H9 (cell line): ENCODE data around the gene SHC4. TPM values are rescaled to one million over a fixed set of nuclear protein-coding genes. Genes with fewer than 3 reads are reported as not detected.

Source experiments
- DNase-seq: peaks from one replicate; pipeline ENCODE4 v3.0.0-alpha.2; 2017
- H2AFZ ChIP-seq: one replicate; pipeline ENCODE4 v1.6.1; 2013; ENCODE audit warnings: mild to moderate bottlenecking, low read length, control low read depth, moderate library complexity
- H2AK5ac ChIP-seq: 2 replicates; pipeline ENCODE4 v1.6.1; 2013; ENCODE audit warnings: low read length, control low read depth, mixed read lengths; ENCODE audit not compliant: insufficient read length
- H2BK120ac ChIP-seq: one replicate; pipeline ENCODE4 v1.6.1; 2013; ENCODE audit warnings: low read depth, mild to moderate bottlenecking, low read length, control low read depth, inconsistent platforms; ENCODE audit not compliant: poor library complexity, severe bottlenecking
- H2BK12ac ChIP-seq: 2 replicates; pipeline ENCODE4 v1.6.1; 2013; ENCODE audit warnings: low read length, control low read depth, mixed read lengths, low read depth; ENCODE audit not compliant: insufficient read length
- H2BK15ac ChIP-seq: 2 replicates; pipeline ENCODE4 v1.6.1; 2013; ENCODE audit warnings: low read depth, low read length, control low read depth
- H2BK20ac ChIP-seq: one replicate; pipeline ENCODE4 v1.6.1; 2013; ENCODE audit warnings: low read depth, mild to moderate bottlenecking, low read length, control low read depth, inconsistent platforms; ENCODE audit not compliant: poor library complexity, severe bottlenecking
- H2BK5ac ChIP-seq: 2 replicates; pipeline ENCODE4 v1.6.1; 2013; ENCODE audit warnings: low read length, control low read depth, mixed read lengths; ENCODE audit not compliant: insufficient read length
- H3K14ac ChIP-seq: 2 replicates; pipeline ENCODE4 v1.6.1; 2013; ENCODE audit warnings: low read length, control low read depth; ENCODE audit not compliant: insufficient read depth
- H3K18ac ChIP-seq: 2 replicates; pipeline ENCODE4 v1.6.1; 2013; ENCODE audit warnings: low read depth, mild to moderate bottlenecking, mixed read lengths, low read length, control low read depth; ENCODE audit not compliant: insufficient read length
- H3K23ac ChIP-seq: 2 replicates; pipeline ENCODE4 v1.6.1; 2013; ENCODE audit warnings: low read length, control low read depth, mixed read lengths, low read depth; ENCODE audit not compliant: insufficient read length
- H3K23me2 ChIP-seq: 2 replicates; pipeline ENCODE4 v1.6.1; 2013; ENCODE audit warnings: low read depth, mild to moderate bottlenecking, mixed read lengths, low read length, control low read depth; ENCODE audit not compliant: insufficient read length, poor library complexity, severe bottlenecking
- H3K27ac ChIP-seq: 2 replicates; pipeline ENCODE4 v1.5.1; 2013; ENCODE audit warnings: low read length, control low read depth, mixed read lengths, low read depth; ENCODE audit not compliant: insufficient read length
- H3K27me3 ChIP-seq: 2 replicates; pipeline ENCODE4 v1.6.1; 2013; ENCODE audit warnings: low read length, control low read depth, inconsistent platforms; ENCODE audit not compliant: insufficient read depth
- H3K4ac ChIP-seq: 2 replicates; pipeline ENCODE4 v1.6.1; 2013; ENCODE audit warnings: low read depth, mild to moderate bottlenecking, control low read depth, inconsistent platforms, low read length, moderate library complexity
- H3K4me1 ChIP-seq: 2 replicates; pipeline ENCODE4 v1.6.1; 2013; ENCODE audit warnings: low read length, control low read depth, inconsistent platforms; ENCODE audit not compliant: insufficient read depth
- H3K4me2 ChIP-seq: 2 replicates; pipeline ENCODE4 v1.6.1; 2013; ENCODE audit warnings: low read length, control low read depth, mixed read lengths; ENCODE audit not compliant: insufficient read length, insufficient read depth
- H3K56ac ChIP-seq: 2 replicates; pipeline ENCODE4 v1.6.1; 2013; ENCODE audit warnings: low read depth, mild to moderate bottlenecking, mixed read lengths, low read length, control low read depth; ENCODE audit not compliant: insufficient read length
- H3K79me1 ChIP-seq: 2 replicates; pipeline ENCODE4 v1.6.1; 2013; ENCODE audit warnings: low read depth, mild to moderate bottlenecking, moderate library complexity, low read length, control low read depth, inconsistent platforms; ENCODE audit not compliant: insufficient read depth, poor library complexity, severe bottlenecking
- H3K79me2 ChIP-seq: 2 replicates; pipeline ENCODE4 v1.6.1; 2013; ENCODE audit warnings: low read length, control low read depth, inconsistent platforms; ENCODE audit not compliant: insufficient read depth
- H3K9ac ChIP-seq: 2 replicates; pipeline ENCODE4 v1.6.1; 2013; ENCODE audit warnings: low read length, control low read depth, mixed read lengths; ENCODE audit not compliant: insufficient read length; ENCODE audit errors: extremely low read depth
- H3K9me3 ChIP-seq: one replicate; pipeline ENCODE4 v1.6.1; 2013; ENCODE audit warnings: low read depth, low read length, inconsistent platforms; ENCODE audit not compliant: control insufficient read depth
- H3T11ph ChIP-seq: one replicate; pipeline ENCODE4 v1.6.1; 2013; ENCODE audit warnings: mild to moderate bottlenecking, low read length, control low read depth, inconsistent platforms
- H4K20me1 ChIP-seq: one replicate; pipeline ENCODE4 v1.6.1; 2013; ENCODE audit not compliant: control insufficient read depth, insufficient read length, insufficient read depth
- H4K5ac ChIP-seq: 2 replicates; pipeline ENCODE4 v1.6.1; 2013; ENCODE audit warnings: low read depth, mild to moderate bottlenecking, mixed read lengths, low read length, control low read depth; ENCODE audit not compliant: insufficient read length
- H4K8ac ChIP-seq: replicated peaks from 2 replicates; pipeline ENCODE4 v1.6.1; 2013; ENCODE audit warnings: low read length, control low read depth, mixed read lengths, low read depth; ENCODE audit not compliant: insufficient read length
- H4K91ac ChIP-seq: 2 replicates; pipeline ENCODE4 v1.6.1; 2013; ENCODE audit warnings: low read depth, mild to moderate bottlenecking, moderate library complexity, mixed read lengths, low read length, control low read depth; ENCODE audit not compliant: insufficient read length
- H3K27ac Mint-ChIP-seq, 3 experiments: 2 replicates in 2 of 3; 3 replicates in 1 of 3; pipeline ENCODE4 v1.8.0; 2020 to 2021; ENCODE audit warnings: mixed read lengths in 3 of 3, mild to moderate bottlenecking in 1 of 3, moderate library complexity in 1 of 3
- H3K27me3 Mint-ChIP-seq: 2 replicates; pipeline ENCODE4 v1.8.0; 2021; ENCODE audit warnings: low read depth, mild to moderate bottlenecking, moderate library complexity, mixed read lengths
- H3K36me3 Mint-ChIP-seq, 3 experiments: 2 replicates in 2 of 3; 3 replicates in 1 of 3; pipeline ENCODE4 v1.8.0; 2020 to 2021; ENCODE audit warnings: low read depth in 3 of 3, mixed read lengths in 3 of 3; ENCODE audit not compliant: insufficient read depth in 1 of 3
- H3K4me1 Mint-ChIP-seq, 2 experiments: 2 replicates each; pipeline ENCODE4 v1.8.0; 2020; ENCODE audit warnings: mixed read lengths in 2 of 2
- H3K4me3 Mint-ChIP-seq, 2 experiments: 2 replicates in 1 of 2; 3 replicates in 1 of 2; pipeline ENCODE4 v1.8.0; 2020 to 2021; ENCODE audit warnings: mild to moderate bottlenecking in 2 of 2, mixed read lengths in 2 of 2, moderate library complexity in 1 of 2
- H3K9me3 Mint-ChIP-seq, 2 experiments: 2 replicates in 1 of 2; 3 replicates in 1 of 2; pipeline ENCODE4 v1.8.0; 2020; ENCODE audit warnings: mild to moderate bottlenecking in 2 of 2, mixed read lengths in 2 of 2, moderate library complexity in 1 of 2
- WGBS: extraction: QIAGEN DNeasy Blood & Tissue Kit; methylation state at CpG from one replicate; pipeline ENCODE4 v1.1.7; 2013; ENCODE audit warnings: missing lambda C conversion rate, low lambda C conversion rate, mixed read lengths; ENCODE audit not compliant: insufficient read length; ENCODE audit errors: extremely low coverage; 5-methylcytosine and 5-hydroxymethylcytosine counted together
- total RNA-seq: library from RNA; stranded (reverse); gene quantifications from 2 replicates; pipeline ENCODE4 v1.2.1, GENCODE V29; 2021
- TF ChIP-seq, protein P1 (sequence below): fragments of 200-600 bp; sonication (generic); conservative IDR thresholded peaks from 3 replicates; pipeline ENCODE4 v1.8.0; 2021; ENCODE audit warnings: antibody characterized with exemption, mild to moderate bottlenecking

The SHC4 gene
- total RNA-seq, 1 experiment from 2014 or later = 0.26 TPM

DNA sequence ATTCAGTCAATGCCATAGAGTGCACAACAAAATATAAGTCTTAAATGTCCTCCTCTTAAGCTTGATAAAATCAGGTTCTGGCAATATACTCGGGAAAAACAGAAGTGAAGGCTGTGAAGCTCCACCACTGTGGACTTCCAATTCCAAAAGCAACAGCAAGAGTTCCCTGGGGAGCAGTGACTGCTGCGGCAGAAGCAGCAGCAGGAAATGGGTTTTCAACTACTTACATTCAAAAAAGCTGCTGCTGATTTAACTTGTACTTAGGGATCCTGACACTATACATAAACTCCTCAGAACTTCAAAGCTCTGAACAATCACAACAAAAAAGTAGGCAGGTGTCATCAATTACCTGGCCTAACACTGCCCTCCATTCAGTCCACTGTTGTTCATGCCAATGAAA is 157.6 kb downstream of the SHC4 start:
- H3K79me2 ChIP-seq = no peaks in the 10 kb centered on the region
- H3K27ac Mint-ChIP-seq = peak overlapping the region in 1 of 3 experiments; percentile 10; a peak in 1 of 7 replicates

More for the DNA sequence above, 157.6 kb downstream of the SHC4 start:
- H2BK15ac ChIP-seq = no peak overlapping the region
- no peak overlapping the region for H3K18ac ChIP-seq
- H3K23me2 ChIP-seq = peaks cover 4% of the 10 kb centered on the region
- Mint-ChIP-seq H3K4me1 (peaks cover 20 to 22% of the 10 kb centered on the region in 2 experiments), H3K27me3 (no peaks in the 10 kb centered on the region), H3K9me3 (no peaks in the 10 kb centered on the region), H3K36me3 (no peaks in the 10 kb centered on the region; a peak in 1 of 7 replicates), H3K4me3 (peak overlapping the region in 1 of 2 experiments; percentile 6; a peak in 1 of 5 replicates)
- H2AFZ ChIP-seq = no peak overlapping the region
- H2BK20ac ChIP-seq = no peak overlapping the region
- no peak overlapping the region for H4K91ac ChIP-seq
- H4K8ac ChIP-seq = no peak overlapping the region
- no peak overlapping the region for H3K56ac ChIP-seq
- no peak overlapping the region for H3K4me2 ChIP-seq
- no CpG with 5 or more reads among the region's 2 CpGs for WGBS
- H3K4ac ChIP-seq = no peak overlapping the region
- H3K9ac ChIP-seq = no peak overlapping the region
- H2AK5ac ChIP-seq = no peak overlapping the region
- no peak overlapping the region for H2BK12ac ChIP-seq
- no peaks in the 10 kb centered on the region for H3K27me3 ChIP-seq
- H3T11ph ChIP-seq = no peak overlapping the region
- no peak overlapping the region for H3K27ac ChIP-seq
- H3K23ac ChIP-seq = no peak overlapping the region
- H2BK5ac ChIP-seq = no peak overlapping the region
- DNase-seq = peak; percentile 35
- no peaks in the 10 kb centered on the region for H3K9me3 ChIP-seq
- H3K14ac ChIP-seq = no peak overlapping the region
- H3K79me1 ChIP-seq = peaks cover 4% of the 10 kb centered on the region
- H4K20me1 ChIP-seq = no peaks in the 10 kb centered on the region
- H4K5ac ChIP-seq = no peak overlapping the region
- TF ChIP-seq, protein P1, sequence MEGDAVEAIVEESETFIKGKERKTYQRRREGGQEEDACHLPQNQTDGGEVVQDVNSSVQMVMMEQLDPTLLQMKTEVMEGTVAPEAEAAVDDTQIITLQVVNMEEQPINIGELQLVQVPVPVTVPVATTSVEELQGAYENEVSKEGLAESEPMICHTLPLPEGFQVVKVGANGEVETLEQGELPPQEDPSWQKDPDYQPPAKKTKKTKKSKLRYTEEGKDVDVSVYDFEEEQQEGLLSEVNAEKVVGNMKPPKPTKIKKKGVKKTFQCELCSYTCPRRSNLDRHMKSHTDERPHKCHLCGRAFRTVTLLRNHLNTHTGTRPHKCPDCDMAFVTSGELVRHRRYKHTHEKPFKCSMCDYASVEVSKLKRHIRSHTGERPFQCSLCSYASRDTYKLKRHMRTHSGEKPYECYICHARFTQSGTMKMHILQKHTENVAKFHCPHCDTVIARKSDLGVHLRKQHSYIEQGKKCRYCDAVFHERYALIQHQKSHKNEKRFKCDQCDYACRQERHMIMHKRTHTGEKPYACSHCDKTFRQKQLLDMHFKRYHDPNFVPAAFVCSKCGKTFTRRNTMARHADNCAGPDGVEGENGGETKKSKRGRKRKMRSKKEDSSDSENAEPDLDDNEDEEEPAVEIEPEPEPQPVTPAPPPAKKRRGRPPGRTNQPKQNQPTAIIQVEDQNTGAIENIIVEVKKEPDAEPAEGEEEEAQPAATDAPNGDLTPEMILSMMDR = no peak
- H2BK120ac ChIP-seq = no peak overlapping the region
- H3K4me1 ChIP-seq = peaks cover 2% of the 10 kb centered on the region; the same call in 1 of the 2 replicates
